HFF-Myc (cell line): Measurements from ENCODE around the gene IGSF22.

Source experiments
- DNase-seq: peaks from one replicate; pipeline ENCODE4 v3.0.0-alpha.2; 2011; ENCODE audit warnings: low read depth; ENCODE audit errors: extremely low read depth
- H3K4me3 ChIP-seq: replicated peaks from 2 replicates; pipeline ENCODE4 v1.5.1; 2011; ENCODE audit warnings: low read depth, mild to moderate bottlenecking, control low read depth, low read length
- TF ChIP-seq, protein P1 (sequence below): IDR thresholded peaks from 2 replicates; pipeline ENCODE4 v1.5.1; 2012; ENCODE audit warnings: mild to moderate bottlenecking, low read depth, low read length, control low read depth; ENCODE audit errors: missing control alignments

IGSF22 gene

DNA sequence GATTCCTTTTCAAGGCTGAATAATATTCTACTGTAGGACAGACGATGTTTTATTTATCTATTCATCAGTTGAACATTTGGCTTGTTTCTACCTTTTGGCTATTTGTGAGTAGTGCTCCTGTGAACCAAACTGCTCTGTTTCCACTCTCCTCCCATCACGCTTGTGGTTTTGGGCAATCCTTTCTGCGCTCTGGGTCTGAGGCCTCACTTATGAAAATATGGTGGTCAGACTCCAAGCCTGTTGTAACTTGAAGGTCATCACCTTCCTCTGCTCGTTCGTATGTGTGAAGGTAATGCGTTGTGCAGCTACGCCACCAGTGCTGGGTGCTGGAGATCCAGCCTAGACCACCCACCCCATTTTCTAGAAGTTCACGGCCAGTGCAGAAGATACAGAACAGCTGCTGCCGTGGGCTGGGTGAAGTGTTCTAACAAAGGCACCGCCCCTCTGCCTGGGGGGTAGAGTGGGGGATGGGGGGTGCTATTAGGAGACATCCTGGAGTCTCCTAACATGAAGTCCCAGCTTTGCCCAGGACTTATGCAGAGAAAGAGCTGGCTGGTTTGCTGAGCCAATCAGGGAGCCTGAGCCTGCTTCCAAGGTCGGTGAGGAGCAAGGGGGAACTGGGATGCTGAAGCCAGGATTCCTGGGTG is 44.6 kb upstream of the IGSF22 start:
- no peak for DNase-seq
- H3K4me3 ChIP-seq, result no peak overlapping the region
- TF ChIP-seq, protein P1, sequence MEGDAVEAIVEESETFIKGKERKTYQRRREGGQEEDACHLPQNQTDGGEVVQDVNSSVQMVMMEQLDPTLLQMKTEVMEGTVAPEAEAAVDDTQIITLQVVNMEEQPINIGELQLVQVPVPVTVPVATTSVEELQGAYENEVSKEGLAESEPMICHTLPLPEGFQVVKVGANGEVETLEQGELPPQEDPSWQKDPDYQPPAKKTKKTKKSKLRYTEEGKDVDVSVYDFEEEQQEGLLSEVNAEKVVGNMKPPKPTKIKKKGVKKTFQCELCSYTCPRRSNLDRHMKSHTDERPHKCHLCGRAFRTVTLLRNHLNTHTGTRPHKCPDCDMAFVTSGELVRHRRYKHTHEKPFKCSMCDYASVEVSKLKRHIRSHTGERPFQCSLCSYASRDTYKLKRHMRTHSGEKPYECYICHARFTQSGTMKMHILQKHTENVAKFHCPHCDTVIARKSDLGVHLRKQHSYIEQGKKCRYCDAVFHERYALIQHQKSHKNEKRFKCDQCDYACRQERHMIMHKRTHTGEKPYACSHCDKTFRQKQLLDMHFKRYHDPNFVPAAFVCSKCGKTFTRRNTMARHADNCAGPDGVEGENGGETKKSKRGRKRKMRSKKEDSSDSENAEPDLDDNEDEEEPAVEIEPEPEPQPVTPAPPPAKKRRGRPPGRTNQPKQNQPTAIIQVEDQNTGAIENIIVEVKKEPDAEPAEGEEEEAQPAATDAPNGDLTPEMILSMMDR, result no peak

DNA sequence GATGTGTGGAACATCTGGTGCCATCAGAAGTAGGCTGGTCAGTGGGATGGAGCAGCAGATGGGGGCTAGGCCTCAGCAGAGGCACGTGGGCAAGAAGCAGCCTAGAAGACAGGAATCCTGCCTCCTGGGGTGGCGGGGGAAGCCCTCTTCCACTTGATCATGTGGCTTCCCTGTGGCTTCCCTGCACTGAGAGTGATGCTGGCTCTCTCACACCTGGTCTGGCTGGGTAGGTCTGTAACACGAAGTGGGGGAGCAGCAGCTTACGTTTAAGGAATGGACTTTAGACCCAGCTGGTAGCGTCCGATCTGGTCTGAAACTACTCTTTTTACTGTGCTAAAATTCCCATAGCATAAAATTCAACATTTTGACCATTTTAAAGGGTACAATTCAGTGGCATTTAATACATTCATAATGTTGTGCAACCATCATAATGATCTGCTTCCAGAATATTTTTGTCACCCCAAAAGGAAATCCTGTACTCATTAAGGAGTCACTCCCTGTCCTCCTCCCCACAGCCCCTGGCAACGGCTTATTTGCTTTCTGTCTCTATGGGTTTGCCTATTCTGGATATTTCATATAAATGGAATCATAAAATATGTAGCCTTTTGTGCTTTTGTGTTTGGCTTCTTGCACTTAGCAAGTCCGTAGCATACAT is 43.9 kb upstream of the IGSF22 start:
- TF ChIP-seq, protein P1, result no peak
- DNase-seq, result no peak
- H3K4me3 ChIP-seq, result no peak overlapping the region

DNA sequence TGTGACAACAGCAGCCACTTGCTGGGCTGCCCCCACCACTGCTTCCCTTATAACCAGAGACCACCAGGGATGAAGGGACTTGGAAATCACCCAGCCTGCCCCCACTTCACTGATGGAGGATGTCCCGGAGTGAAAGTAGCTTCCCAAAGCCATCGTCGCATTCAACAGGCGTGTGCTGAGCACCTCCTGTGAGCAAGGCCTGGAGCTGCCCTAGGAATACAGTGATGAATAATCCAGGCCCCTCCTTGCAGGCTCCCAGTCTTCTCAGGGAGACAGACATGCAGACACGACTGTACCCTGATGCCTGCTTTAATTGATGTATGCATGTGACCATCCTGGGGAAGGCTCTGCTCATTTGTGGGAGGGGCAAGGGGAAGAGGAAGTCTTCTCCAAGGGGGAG is 43.0 kb upstream of the IGSF22 start:
- H3K4me3 ChIP-seq, result no peak overlapping the region
- DNase-seq, result no peak

DNA sequence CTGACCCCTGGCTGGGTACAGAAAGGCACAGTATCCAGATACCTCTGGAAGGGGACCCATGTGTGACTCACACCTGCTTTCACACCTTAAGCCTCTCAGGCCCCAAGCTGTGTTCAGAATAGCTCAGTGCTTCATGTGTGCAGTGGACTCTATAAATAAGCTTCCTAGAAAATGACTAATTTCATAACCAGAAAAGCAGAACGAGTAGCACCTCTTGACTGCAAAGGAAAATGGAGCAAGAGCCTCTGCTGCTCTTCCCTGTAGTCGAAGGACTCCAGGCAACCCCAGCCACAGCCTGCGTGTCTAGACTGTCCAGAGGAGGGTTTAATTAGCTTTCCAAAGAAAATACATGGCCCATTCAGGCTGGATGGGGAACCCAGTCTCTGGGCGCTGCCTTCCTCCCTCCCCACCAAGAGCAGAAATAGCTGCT is 42.5 kb upstream of the IGSF22 start:
- TF ChIP-seq, protein P1, result no peak
- H3K4me3 ChIP-seq, result no peak overlapping the region
- no peak for DNase-seq

More for the DNA sequence above, 43.0 kb upstream of the IGSF22 start:
- TF ChIP-seq, protein P1, result no peak

DNA sequence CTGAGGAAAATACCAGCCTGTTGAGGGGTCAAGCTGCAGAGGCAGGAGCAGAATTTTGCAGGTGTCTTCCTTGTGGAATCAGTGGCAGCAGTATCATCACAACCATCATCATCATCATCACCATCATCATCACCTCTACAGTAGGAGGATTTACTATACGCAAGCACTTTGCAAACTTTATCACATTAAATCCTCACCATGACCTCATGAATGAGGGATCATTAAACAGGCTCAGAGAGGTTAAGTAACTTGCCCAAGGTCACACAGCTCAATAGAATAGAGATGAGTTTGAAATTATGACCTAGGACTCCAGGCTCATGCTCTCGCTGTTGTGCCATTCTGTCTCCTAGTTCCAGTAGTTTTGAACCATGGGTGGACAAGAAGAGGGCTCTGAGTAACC is 40.0 kb upstream of the IGSF22 start:
- H3K4me3 ChIP-seq, result no peak overlapping the region
- DNase-seq, result no peak
- TF ChIP-seq, protein P1, result no peak

DNA sequence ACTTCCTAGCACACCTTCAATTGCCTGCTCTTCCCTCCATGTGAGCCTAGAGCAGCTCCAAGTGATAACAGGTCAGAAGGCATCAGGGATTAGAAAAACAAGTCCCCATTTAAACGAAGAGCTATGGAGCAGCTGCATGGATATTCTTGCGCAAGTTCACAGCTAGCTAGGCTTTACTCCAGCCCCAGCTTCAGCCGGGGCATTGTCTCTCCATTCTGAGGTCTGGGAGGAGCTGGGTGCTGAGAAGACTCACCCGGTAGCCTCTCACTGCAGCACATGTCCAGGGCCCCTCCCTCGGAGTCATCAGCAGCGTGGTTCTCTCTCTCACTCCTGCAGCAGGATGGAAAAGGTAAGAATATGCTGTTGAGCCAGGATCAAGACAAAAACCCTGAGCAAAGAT is 39.6 kb upstream of the IGSF22 start:
- TF ChIP-seq, protein P1, result no peak
- no peak overlapping the region for H3K4me3 ChIP-seq
- DNase-seq, result no peak
